ENCODE results near the gene CCDC85C.

DNA sequence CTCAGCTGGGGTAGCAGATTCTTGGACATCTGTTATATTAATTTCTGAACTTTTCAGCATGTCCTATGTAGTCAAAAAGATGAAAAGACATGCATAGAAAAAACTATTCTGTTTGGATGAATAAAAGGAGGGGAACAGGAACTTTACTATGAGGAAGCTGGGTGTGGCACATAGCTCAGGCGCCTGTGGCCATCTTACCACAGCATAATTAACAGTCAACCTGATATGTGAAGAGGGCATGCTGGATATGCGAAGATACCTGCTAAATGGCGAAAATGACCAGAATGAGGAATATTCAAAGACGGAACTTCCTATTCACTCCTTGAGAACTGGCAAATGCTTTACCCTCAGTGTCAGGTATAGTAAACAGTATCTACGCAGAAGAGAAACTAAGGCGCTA is 141.8 kb downstream of the CCDC85C start:
- no peak for TF ChIP-seq CTCF (IDR thresholded peaks at IDR 0.05 in 8 of 11, conservative IDR thresholded peaks at IDR 0.05 in 3 of 11)
- no peak for TF ChIP-seq POLR2AphosphoS5 (IDR thresholded peaks at IDR 0.05)

Data from spleen (tissue), 7 donors.